HG03575 (cell line): ENCODE results near the gene GPR156.
"Not testable (repeated sequence)": the region's sequence is repeated elsewhere in the genome, so short reads cannot be mapped to it uniquely, and the experiment has no call there.

Experiments
- ATAC-seq: cut with Tn5 transposase; IDR thresholded peaks from one replicate; pipeline ENCODE4 v1.9.1; 2021; ENCODE audit not compliant: unreplicated experiment, insufficient number of reproducible peaks, low FRiP score; ENCODE audit errors: extremely low read depth

The GPR156 gene

DNA sequence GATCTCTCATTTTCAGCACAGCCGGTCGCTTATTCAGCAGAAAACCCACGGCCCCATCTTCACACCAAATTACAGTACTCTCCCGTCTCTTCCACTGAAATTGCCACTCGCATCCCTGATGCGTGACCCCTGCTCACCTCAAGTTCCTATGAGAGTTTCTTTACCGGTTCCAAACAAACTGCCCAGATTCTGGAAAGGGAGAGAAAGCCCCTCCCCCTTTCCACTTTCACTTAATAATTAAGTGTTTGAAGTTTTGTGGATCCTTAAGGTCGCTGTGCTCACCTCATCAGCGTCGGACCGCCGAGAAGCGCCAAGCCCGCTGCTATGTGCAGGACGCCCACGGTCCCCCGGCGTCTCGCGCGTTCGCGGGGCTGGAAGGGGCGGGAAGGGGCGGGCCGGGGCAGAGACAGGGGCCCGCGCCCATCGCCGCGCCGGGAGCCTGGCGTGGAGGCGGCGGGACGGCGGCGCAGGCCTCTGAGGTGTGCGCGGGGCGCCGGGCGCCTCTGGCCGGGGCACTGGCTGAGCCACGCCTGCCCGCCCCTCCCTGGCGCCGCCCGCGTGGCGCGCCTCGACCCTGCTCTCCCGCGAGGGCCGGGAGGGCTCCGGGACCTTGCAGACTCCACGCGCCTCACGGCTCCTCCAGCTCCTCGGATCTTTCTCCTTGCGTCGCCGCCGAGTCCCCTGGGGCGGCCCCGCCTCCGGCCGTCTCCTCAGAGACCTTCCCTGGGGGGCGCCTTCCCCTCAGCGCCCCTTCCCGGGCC, at the start of gene GPR156:
TSS of gene GPR156 (minus strand) at position 476 of the 761 bp plus-strand sequence. CDS start 41,124 bp downstream, outside the sequence.
- no peak for ATAC-seq

DNA sequence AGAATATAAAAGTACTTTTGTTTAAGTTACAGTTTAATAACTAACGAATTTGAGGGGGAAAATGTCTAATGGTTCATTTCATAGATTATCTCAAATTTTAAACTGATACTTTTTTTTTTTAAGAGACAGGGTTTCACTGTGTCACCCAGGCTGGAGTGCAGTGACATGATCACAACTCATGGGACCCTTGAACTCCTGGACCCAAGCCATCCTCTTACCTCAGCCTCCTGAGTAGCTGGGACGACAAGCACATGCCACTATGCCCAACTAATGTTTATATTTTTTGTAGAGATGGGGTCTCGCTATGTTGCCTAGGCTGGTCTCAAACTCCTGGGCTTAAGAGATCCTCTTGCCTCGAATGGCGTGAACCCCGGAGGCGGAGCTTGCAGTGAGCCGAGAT, 47.6 kb upstream of the GPR156 start:
- no peak for ATAC-seq

GRCh38 chr3:120331076-120331475, 46.1 kb upstream of the GPR156 start:
- ATAC-seq = no peak

- no peak for ATAC-seq
Observed at GRCh38 chr3:120326784-120327183, 41.8 kb upstream of the GPR156 start.

DNA sequence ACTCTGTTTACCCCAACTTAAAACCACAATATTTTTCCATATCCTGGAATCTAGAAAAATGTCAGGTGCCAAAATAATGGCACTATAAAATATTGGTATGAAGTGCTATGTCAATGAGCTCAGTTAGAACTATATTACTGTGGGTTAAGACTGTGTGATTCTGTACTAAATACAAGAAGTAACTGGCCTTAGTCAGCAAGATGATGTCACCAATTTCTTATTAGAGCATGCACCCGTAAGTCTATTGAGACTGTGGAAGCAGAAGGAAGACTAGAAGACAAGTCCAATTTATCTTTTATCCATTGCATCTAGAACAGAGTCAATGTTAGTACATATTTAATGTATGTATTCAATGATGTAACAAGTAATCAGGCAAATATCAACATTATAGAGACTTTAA, 39.2 kb upstream of the GPR156 start:
- no peak for ATAC-seq

GRCh38 chr3:120323761-120324160, 38.7 kb upstream of the GPR156 start:
- not testable (repeated sequence) for ATAC-seq

DNA sequence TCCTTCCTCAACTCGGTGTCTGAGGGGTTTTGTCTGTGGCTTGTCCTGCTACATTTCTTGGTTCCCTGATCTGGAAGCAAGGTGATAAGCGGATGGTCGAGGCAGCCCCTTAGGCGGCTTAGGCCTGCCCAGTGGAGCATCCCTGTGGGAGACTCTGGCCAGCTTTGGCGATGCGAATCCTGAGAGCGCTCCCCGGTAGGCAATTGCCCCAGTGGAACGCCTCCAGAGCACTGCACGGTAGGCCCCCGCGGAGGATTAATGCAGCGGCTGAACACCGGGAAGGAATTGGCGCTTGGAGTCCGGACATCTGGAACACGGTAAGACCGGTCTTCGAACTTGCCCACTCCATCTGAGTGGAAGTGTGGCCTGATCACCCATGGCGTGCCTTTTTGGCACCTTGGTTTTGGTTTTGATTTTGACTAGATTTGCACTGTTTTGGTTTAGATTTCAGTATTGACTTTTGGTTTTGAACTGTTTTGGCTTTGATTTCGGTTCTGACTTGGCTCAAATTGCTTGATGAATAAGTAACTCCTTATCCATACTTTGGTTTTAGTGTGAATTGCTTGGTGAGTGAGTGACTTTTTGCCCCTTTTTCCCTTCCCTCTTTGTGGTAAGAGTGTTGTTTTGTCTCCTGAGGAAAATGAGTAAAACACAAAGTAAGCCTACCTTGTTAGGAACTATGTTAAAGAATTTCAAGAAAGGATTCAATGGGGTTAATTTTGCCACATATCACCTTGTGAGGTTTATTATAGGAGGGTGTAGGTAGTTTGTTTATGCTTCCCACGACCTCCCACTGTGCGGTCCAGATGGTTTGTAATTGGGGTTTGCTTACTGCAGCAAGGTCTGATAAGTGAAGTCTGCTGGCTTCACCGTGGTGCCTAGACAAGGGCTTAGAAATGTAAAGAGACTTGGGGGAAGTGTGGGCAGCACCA, 27.1 kb upstream of the GPR156 start:
- ATAC-seq = no peak

GRCh38 chr3:120306519-120307455, 21.8 kb upstream of the GPR156 start:
- ATAC-seq = no peak

GRCh38 chr3:120304616-120305015, 19.6 kb upstream of the GPR156 start:
- ATAC-seq = no peak

DNA sequence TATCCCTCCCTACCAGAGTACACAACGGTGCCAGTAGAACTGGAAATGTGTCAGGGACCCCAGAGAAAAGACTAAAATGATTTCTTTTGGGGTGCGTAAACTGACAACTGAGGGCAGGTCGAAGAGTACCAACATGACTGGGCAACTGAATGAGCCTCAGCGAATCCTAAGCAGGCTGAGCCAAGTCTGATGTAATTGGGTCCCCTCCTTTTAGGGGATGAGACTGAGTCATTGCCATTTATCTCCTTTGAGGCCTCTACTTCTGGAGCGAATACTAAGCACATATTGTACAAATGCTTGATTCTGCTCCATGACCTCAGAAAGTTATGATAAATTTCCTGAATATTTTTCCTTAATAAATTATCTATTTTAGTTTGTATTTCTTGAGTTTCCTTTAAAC, 17.3 kb upstream of the GPR156 start:
- ATAC-seq = no peak

DNA sequence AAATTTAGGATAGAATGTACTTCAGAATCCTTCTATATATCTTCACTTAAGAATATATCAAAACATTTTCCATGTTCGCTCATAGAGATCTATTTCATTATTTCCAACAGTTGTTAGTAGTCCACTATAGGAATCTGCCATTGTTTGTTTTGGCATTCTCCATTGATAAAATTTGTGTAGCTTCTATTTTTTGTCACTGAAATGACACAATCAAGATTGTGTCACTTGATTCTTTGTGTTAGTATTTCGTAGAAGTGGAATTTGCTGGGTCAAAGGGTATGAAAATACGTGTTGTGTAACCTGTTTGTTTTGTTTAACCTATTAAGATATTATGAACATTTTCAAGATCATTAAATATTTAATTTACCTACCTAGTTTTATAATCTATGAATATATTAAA, 15.9 kb upstream of the GPR156 start:
- no peak for ATAC-seq

DNA sequence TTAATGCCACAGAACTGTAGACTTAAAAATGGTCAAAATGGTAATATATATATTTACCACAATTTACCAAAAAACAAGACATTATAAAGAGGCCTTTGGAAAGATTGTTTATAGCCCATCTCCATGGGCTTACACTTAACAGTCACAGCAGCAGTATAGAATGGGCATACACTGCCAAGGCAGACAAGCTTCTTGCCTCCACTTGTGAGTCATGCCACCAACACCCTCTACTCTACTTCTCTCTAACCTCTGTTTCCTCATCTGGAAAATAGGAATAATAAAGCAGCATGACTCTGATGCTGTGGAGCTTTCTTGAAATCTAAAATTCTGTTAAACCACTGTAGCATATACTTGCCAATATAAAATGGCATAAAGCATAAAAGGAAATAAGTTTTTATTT, 14.4 kb upstream of the GPR156 start:
- ATAC-seq = no peak

- ATAC-seq = no peak
Observed at GRCh38 chr3:120298996-120299395, 14.0 kb upstream of the GPR156 start.

GRCh38 chr3:120291552-120291951, 6.5 kb upstream of the GPR156 start:
- not testable (repeated sequence) for ATAC-seq

- ATAC-seq = no peak
Observed at GRCh38 chr3:120289636-120290035, 4.6 kb upstream of the GPR156 start.

DNA sequence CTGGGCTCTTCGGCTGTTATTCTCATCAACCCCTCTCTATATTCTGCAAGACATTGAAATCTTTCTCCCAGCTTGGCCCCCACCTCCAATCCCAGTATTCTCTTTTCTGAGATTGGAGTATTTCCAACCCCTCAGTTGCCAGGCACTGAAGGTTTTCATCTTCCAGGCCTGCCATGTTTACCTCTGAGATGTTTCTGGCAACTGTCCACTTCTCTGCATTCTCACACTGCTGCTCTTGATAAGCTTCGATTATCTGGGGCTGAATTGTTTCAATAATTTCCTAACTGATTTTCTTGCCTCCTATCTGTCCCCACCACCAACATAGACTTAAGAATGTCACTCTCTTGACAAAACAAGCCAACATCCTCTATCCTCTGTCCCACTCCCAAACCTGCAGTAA, 1.4 kb upstream of the GPR156 start:
- ATAC-seq = no peak

DNA sequence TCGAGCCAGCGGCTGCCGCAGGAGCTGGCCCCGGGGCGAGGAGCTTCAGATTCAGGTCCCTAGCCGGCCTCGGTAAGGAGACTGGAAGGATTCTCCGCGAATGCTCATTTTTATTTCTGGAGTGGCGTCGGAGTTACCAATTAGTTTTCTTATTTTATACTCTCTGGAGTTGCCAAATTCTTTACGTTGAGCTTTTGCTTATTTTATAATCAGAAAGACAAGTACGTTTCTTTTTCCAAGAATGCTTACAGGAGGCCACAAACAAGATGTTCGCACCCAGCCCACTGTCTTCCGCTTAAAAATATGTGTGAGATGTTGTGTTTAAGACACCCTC, 453 bp upstream of the GPR156 start:
- ATAC-seq = no peak

- ATAC-seq = no peak
Observed at GRCh38 chr3:120281261-120281660, 3.8 kb downstream of the GPR156 start.

DNA sequence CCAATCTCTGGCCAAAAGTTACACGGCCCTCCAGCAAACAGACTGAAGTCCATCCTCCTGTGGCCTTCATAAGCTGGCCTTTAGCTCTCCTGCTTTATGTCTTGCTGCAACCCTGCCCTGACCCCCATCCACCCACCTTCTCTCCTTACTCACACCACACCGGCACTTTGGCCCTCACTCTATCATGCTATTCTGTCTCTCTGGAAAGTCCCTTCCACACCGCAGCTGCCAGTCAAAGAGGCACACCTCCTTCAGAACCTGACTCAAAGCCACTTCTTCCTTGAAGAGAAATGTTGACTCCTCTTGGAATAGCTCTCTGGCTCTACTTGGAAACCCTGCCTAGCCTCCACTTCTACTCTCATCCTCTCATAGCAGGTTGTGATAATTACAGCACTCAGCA, 4.5 kb downstream of the GPR156 start:
- no peak for ATAC-seq
